HG02973 (cell line): ENCODE results near the gene TOMM40L.
A peak's percentile ranks its signal among the peaks of the same experiment; 100 is the strongest.
"Not testable (repeated sequence)": the region's sequence is repeated elsewhere in the genome, so short reads cannot be mapped to it uniquely, and the experiment has no call there.

ENCODE experiments used
- ATAC-seq: cut with Tn5 transposase; IDR thresholded peaks from one replicate; pipeline ENCODE4 v1.9.1; 2021; ENCODE audit warnings: moderate library complexity; ENCODE audit not compliant: unreplicated experiment

The TOMM40L gene

GRCh38 chr1:161218301-161219077 is 7.4 kb upstream of the TOMM40L start:
- ATAC-seq = no peak

- no peak for ATAC-seq
These were observed 6.6 kb upstream of the TOMM40L start for GRCh38 chr1:161219078-161219892.

- no peak for ATAC-seq
These were observed 5.9 kb upstream of the TOMM40L start for GRCh38 chr1:161220002-161220401.

- no peak for ATAC-seq
These were observed 3.5 kb upstream of the TOMM40L start for GRCh38 chr1:161222175-161223019.

- ATAC-seq = no peak
These were observed 1.8 kb upstream of the TOMM40L start for GRCh38 chr1:161223805-161224694.

- ATAC-seq = not testable (repeated sequence)
These were observed 1.2 kb upstream of the TOMM40L start for GRCh38 chr1:161224695-161225087.

- ATAC-seq = no peak
These were observed 704 bp upstream of the TOMM40L start for GRCh38 chr1:161225178-161225533.

GRCh38 chr1:161226320-161226711 is 456 bp downstream of the TOMM40L start:
- ATAC-seq = no peak

- no peak for ATAC-seq
These were observed 899 bp downstream of the TOMM40L start for GRCh38 chr1:161226759-161227158.

- peak; percentile 30 for ATAC-seq
These were observed 1.5 kb downstream of the TOMM40L start for GRCh38 chr1:161227196-161227871.

- ATAC-seq = no peak
These were observed 2.2 kb downstream of the TOMM40L start for GRCh38 chr1:161228032-161228431.

GRCh38 chr1:161229896-161230295 is 4.0 kb downstream of the TOMM40L start:
- ATAC-seq = no peak

GRCh38 chr1:161230762-161231161 is 4.9 kb downstream of the TOMM40L start:
- ATAC-seq = no peak

GRCh38 chr1:161233102-161233501 is 7.2 kb downstream of the TOMM40L start:
- no peak for ATAC-seq

- ATAC-seq = no peak
These were observed 10.3 kb downstream of the TOMM40L start for GRCh38 chr1:161235957-161236775.

- no peak for ATAC-seq
These were observed 12.2 kb downstream of the TOMM40L start, which contains the start of gene NR1I3 for GRCh38 chr1:161238039-161238473. TSS of gene NR1I3 (minus strand) at chr1:161238203. CDS start at chr1:161236565, 1,638 bp downstream.

GRCh38 chr1:161241682-161242081 is 15.8 kb downstream of the TOMM40L start:
- ATAC-seq = no peak

GRCh38 chr1:161242313-161242712 is 16.5 kb downstream of the TOMM40L start:
- no peak for ATAC-seq

GRCh38 chr1:161244888-161245287 is 19.0 kb downstream of the TOMM40L start:
- ATAC-seq = no peak
